GM21526 (cell line): ENCODE measurements around the gene PCDHA11.
"Not testable (repeated sequence)": the region's sequence is repeated elsewhere in the genome, so short reads cannot be mapped to it uniquely, and the experiment has no call there.

ENCODE experiments used
- ATAC-seq: cut with Tn5 transposase; IDR thresholded peaks from one replicate; pipeline ENCODE4 v1.9.1; 2021; ENCODE audit warnings: moderate library complexity; ENCODE audit not compliant: unreplicated experiment, low FRiP score

Gene PCDHA11, protein sequence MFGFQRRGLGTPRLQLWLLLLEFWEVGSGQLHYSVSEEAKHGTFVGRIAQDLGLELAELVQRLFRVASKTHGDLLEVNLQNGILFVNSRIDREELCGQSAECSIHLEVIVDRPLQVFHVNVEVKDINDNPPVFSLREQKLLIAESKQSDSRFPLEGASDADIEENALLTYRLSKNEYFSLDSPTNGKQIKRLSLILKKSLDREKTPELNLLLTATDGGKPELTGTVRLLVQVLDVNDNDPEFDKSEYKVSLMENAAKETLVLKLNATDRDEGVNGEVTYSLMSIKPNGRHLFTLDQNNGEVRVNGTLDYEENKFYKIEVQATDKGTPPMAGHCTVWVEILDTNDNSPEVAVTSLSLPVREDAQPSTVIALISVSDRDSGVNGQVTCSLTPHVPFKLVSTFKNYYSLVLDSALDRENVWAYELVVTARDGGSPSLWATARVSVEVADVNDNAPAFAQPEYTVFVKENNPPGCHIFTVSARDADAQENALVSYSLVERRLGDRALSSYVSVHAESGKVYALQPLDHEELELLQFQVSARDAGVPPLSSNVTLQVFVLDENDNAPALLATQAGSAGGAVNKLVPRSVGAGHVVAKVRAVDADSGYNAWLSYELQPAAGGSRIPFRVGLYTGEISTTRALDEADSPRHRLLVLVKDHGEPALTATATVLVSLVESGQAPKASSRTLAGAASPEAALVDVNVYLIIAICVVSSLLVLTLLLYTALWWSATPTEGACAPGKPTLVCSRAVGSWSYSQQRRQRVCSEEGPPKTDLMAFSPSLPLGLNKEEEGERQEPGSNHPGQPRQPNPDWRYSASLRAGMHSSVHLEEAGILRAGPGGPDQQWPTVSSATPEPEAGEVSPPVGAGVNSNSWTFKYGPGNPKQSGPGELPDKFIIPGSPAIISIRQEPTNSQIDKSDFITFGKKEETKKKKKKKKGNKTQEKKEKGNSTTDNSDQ

DNA sequence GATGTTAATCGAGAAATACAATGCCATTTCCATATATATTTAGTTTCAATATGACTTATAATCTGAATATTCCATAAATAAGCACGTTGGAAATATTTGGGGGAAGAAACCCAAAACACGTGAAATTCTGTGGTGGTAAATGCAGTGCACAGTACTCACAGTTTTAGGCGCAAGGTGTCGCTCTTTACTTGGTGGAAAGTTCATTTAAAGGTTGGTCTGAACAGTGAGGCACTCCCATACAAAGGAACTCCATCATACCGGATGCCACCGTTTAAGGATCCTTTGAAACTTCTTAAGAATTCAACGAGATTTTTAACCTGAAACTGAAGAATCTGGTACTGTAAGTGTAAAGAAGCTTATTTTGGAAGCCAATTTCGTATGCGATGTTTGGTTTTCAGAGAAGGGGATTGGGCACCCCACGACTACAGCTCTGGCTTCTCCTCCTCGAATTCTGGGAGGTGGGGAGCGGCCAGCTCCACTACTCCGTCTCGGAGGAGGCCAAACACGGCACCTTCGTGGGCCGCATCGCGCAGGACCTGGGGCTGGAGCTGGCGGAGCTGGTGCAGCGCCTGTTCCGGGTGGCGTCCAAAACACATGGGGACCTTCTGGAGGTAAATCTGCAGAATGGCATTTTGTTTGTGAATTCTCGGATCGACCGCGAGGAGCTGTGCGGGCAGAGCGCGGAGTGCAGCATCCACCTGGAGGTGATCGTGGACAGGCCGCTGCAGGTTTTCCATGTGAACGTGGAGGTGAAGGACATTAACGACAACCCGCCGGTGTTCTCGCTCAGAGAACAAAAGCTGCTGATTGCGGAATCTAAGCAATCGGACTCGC is at the start of gene PCDHA11:
TSS of gene PCDHA11 (plus strand) at position 237 of the 834 bp plus-strand sequence. CDS start at position 384, 147 bp downstream.
- no peak for ATAC-seq

DNA sequence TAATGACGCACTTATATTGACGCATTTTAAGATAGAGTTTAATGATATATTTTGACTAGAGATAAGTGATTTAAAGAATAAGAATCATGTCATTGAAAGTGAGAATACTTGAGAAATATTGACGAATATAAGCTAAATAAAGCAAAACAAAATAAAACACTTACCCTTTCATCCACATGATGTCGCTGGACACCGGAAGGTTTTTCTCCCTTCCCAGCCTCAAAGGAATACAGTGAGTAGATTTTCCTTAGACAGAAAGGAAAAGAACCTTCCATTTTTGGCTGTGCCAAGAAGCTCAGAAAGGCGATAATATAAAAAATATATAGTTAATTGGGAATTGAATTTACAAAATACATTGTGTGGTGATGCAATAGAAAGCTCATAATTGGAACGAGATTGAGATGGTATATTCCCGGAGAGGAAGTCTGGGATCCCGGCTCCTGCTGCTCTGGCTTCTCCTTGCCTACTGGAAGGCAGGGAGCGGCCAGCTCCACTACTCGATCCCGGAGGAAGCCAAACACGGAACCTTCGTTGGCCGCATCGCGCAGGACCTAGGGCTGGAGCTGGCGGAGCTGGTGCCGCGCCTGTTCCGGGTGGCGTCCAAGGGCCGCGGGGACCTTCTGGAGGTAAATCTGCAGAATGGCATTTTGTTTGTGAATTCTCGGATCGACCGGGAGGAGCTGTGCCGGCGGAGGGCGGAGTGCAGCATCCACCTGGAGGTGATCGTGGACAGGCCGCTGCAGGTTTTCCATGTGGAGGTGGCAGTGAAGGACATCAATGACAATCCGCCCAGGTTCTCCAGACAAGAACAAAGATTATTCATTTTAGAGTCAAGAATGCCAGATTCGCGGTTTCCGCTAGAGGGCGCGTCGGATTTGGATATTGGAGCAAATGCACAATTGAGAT is 47.1 kb upstream of the PCDHA11 start, which contains the start of gene PCDHA5:
TSS of gene PCDHA5 (plus strand) at position 239 of the 906 bp plus-strand sequence.
- no peak for ATAC-seq

DNA sequence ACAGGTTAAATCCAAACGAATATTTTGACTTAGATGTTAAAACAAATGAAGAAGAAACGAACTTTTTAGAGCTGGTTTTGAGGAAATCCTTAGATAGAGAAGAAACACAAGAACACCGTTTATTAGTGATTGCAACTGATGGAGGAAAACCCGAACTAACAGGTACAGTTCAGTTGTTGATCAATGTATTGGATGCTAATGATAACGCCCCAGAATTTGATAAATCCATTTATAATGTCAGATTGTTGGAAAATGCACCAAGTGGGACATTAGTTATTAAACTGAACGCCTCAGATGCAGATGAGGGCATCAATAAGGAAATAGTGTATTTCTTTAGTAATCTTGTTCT is 46.5 kb upstream of the PCDHA11 start:
- ATAC-seq = no peak

DNA sequence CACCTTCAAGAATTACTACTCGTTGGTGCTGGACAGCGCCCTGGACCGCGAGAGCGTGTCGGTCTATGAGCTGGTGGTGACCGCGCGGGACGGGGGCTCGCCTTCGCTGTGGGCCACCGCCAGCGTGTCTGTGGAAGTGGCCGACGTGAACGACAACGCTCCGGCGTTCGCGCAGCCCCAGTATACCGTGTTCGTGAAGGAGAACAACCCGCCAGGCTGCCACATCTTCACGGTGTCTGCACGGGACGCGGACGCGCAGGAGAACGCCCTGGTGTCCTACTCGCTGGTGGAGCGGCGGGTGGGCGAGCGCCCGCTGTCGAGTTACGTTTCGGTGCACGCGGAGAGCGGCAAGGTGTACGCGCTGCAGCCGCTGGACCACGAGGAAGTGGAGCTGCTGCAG is 45.8 kb upstream of the PCDHA11 start:
- ATAC-seq = not testable (repeated sequence)

DNA sequence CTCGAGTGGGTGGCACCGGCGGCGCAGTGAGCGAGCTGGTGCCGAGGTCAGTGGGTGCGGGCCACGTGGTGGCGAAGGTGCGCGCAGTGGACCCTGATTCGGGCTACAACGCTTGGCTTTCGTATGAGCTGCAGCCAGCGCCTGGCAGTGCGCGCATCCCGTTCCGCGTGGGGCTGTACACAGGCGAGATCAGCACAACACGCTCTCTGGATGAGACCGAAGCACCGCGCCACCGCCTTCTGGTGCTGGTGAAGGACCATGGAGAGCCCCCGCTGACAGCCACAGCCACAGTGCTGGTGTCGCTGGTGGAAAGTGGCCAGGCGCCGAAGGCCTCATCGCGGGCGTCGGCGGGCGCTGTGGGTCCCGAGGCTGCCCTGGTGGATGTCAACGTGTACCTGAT is 45.3 kb upstream of the PCDHA11 start:
- no peak for ATAC-seq

DNA sequence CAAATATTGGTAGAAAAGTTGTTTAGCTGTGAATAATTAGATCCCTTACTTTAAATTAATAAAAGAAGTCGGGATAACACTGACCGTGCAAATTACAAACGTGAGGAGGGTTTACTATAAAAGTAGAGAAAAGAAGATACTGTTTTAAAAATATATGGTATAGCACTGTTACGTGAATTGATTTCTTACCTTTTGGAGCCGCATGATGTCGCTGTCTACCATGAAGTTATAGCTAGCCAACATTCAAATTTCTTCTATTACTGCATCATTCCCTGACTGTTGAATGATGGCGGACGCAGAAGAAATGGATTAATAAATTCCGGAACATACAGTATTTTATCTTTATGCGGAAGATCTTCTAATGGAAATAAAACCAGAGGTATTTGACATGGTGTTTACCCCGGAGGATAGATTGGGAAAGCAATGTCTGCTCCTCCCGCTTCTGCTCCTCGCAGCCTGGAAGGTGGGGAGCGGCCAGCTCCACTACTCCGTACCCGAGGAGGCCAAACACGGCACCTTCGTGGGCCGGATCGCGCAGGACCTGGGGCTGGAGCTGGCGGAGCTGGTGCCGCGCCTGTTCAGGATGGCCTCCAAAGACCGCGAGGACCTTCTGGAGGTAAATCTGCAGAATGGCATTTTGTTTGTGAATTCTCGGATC is 40.9 kb upstream of the PCDHA11 start, which contains the start of gene PCDHA6:
TSS of gene PCDHA6 (plus strand) at position 257 of the 658 bp plus-strand sequence. CDS start at position 389, 132 bp downstream.
- ATAC-seq = no peak

DNA sequence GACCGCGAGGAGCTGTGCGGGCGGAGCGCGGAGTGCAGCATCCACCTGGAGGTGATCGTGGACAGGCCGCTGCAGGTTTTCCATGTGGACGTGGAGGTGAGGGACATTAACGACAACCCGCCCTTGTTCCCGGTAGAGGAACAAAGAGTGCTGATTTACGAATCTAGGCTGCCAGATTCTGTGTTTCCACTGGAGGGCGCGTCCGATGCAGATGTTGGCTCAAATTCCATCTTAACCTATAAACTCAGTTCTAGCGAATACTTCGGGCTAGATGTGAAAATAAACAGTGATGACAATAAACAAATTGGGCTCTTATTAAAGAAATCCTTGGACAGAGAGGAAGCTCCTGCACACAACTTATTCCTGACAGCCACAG is 40.4 kb upstream of the PCDHA11 start:
- no peak for ATAC-seq

DNA sequence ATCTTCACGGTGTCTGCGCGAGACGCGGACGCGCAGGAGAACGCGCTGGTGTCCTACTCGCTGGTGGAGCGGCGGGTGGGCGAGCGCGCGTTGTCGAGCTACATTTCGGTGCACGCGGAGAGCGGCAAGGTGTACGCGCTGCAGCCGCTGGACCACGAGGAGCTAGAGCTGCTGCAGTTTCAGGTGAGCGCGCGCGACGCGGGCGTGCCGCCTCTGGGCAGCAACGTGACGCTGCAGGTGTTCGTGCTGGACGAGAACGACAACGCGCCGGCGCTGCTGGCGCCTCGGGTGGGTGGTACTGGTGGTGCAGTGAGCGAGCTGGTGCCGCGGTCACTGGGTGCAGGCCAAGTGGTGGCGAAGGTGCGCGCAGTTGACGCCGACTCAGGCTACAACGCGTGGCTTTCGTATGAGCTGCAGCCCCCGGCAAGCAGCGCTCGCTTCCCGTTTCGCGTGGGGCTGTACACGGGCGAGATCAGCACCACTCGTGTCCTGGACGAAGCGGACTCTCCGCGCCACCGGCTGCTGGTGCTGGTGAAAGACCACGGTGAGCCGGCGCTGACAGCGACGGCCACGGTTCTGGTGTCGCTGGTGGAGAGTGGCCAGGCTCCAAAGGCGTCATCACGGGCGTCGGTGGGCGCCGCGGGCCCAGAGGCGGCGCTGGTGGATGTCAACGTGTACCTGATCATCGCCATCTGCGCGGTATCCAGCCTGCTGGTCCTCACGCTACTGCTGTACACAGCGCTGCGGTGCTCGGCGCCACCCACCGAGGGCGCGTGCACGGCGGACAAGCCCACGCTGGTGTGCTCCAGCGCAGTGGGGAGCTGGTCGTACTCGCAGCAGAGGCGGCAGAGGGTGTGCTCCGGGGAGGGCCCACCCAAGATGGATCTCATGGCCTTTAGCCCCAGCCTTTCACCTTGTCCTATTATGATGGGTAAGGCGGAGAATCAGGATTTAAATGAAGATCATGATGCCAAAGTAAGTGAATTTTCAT is 39.0 kb upstream of the PCDHA11 start:
- not testable (repeated sequence) for ATAC-seq

DNA sequence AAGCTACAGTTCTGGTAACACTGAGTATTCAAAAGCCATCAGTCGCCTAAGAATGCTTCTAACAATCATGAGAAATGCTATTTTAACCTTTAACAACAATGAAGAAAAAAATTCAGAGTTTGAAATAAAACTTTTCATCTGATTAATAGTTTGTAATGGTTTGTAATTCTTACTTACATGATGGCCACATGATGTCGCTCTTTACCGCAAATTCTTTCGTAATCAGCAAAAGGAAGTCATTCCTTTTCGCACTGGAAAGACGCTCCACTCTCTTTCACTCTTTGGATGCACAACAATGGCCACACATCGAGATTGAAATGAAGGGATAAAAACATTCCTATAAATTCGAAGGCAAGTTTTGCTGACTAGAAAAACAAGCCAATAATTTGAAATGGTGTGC is 34.8 kb upstream of the PCDHA11 start, which contains the start of gene PCDHA7:
TSS of gene PCDHA7 (plus strand) at position 277 of the 400 bp plus-strand sequence. CDS start at position 392, 115 bp downstream.
- no peak for ATAC-seq

DNA sequence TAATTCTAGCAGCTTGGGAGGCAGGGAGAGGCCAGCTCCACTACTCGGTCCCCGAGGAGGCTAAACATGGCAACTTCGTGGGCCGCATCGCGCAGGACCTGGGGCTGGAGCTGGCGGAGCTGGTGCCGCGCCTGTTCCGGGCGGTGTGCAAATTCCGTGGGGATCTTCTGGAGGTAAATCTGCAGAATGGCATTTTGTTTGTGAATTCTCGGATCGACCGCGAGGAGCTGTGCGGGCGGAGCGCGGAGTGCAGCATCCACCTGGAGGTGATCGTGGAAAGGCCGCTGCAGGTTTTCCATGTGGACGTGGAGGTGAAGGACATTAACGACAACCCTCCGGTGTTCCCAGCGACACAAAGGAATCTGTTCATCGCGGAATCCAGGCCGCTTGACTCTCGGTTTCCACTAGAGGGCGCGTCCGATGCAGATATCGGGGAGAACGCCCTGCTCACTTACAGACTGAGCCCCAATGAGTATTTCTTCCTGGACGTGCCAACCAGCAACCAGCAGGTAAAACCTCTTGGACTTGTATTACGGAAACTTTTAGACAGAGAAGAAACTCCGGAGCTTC is 34.2 kb upstream of the PCDHA11 start:
- not testable (repeated sequence) for ATAC-seq

DNA sequence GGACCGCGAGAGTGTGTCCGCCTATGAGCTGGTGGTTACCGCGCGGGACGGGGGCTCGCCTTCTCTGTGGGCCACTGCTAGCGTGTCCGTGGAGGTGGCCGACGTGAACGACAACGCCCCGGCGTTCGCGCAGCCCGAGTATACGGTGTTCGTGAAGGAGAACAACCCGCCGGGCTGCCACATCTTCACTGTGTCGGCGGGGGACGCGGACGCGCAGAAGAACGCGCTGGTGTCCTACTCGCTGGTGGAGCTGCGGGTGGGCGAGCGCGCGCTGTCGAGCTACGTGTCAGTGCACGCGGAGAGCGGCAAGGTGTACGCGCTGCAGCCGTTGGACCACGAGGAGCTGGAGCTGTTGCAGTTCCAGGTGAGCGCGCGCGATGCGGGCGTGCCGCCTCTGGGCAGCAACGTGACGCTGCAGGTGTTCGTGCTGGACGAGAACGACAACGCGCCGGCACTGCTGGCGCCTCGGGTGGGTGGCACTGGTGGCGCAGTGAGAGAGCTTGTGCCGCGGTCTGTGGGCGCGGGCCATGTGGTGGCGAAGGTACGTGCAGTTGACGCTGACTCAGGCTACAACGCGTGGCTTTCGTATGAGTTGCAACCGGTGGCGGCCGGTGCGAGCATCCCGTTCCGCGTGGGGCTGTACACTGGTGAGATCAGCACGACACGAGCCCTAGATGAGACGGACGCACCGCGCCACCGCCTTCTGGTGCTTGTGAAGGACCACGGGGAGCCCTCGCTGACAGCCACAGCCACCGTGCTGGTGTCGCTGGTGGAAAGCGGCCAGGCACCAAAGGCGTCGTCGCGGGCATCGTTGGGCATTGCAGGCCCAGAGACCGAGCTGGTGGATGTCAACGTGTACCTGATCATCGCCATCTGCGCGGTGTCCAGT is 32.9 kb upstream of the PCDHA11 start:
- no peak for ATAC-seq

DNA sequence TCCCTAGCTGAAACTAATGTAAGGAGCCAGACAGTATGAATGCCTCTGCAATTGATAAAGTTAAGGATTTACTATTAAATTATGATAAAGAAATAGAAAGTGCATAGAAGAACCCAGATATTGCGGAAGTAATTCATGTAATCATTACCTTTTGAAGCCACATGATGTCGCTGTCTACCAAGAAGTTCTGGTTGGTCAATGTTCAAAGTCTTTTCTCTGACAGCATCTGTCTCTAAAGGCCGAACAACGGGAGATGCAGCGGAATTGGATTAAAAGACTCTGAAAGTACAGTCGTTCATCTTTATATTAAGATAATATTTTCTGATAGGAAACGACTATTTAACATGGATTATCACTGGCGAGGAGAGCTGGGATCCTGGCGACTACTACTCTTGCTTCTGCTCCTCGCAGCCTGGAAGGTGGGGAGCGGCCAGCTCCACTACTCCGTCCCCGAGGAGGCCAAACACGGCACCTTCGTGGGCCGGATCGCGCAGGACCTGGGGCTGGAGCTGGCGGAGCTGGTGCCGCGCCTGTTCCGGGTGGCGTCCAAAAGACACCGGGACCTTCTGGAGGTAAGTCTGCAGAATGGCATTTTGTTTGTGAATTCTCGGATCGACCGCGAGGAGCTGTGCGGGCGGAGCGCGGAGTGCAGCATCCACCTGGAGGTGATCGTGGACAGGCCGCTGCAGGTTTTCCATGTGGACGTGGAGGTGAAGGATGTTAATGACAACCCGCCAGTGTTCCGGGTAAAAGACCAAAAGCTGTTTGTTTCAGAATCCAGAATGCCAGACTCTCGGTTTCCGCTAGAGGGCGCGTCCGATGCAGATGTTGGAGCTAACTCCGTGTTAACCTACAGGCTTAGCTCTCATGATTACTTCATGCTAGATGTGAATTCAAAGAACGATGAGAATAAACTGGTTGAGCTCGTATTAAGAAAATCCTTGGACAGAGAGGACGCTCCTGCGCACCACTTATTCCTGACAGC is 27.5 kb upstream of the PCDHA11 start, which contains the start of gene PCDHA8:
TSS of gene PCDHA8 (plus strand) at position 210 of the 985 bp plus-strand sequence. CDS start at position 345, 135 bp downstream.
- ATAC-seq = no peak

DNA sequence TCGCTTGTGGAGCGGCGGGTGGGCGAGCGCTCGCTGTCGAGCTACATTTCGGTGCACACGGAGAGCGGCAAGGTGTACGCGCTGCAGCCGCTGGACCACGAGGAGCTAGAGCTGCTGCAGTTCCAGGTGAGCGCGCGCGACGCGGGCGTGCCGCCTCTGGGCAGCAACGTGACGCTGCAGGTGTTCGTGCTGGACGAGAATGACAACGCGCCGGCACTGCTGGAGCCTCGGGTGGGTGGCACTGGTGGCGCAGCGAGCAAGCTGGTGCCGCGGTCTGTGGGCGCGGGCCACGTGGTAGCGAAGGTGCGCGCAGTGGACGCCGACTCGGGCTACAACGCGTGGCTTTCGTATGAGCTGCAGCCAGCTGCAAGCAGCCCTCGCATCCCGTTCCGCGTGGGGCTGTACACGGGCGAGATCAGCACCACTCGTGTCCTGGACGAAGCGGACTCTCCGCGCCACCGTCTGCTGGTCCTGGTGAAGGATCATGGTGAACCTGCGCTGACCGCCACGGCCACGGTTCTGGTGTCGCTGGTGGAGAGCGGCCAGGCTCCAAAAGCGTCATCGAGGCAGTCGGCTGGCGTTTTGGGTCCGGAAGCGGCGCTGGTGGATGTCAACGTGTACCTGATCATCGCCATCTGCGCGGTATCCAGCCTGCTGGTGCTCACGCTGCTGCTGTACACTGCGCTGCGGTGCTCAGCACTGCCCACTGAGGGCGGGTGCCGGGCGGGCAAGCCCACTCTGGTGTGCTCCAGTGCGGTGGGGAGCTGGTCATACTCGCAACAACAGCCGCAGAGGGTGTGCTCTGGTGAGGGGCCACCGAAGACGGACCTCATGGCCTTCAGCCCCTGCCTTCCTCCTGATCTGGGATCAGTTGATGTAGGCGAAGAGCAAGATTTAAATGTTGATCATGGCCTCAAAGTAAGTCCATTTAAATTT is 25.7 kb upstream of the PCDHA11 start:
- no peak for ATAC-seq
